CD14-positive monocyte (primary cell): ENCODE data around the gene DDX20. TPM values are rescaled to one million over a fixed set of nuclear protein-coding genes. Genes with fewer than 3 reads are reported as not detected.

ENCODE experiments used
- DNase-seq, 3 donors: peaks; one replicate each; pipeline ENCODE4 v3.0.0-alpha.2; 2011 to 2022
- H2AFZ ChIP-seq: 2 replicates; pipeline ENCODE4 v1.6.0; 2012; ENCODE audit warnings: mild to moderate bottlenecking, low read depth, low read length, inconsistent platforms; ENCODE audit not compliant: insufficient read depth, poor library complexity, severe bottlenecking
- H3K27ac ChIP-seq, 2 donors: 1 replicate in 1 of 2; 2 replicates in 1 of 2; pipeline ENCODE4 v1.5.1; 2012 to 2013; ENCODE audit warnings: low read length in 2 of 2, control low read depth in 1 of 2, inconsistent platforms in 1 of 2, low read depth in 1 of 2, mild to moderate bottlenecking in 1 of 2
- H3K27me3 ChIP-seq, 2 donors: one replicate each; pipeline versions ENCODE4 v1.6.0 to v1.6.1; 2011 to 2013; ENCODE audit warnings: low read length in 2 of 2; ENCODE audit not compliant: control insufficient read depth in 2 of 2, insufficient read depth in 2 of 2
- H3K36me3 ChIP-seq, 2 donors: replicated peaks in 1 of 2; 1 replicate in 1 of 2; 2 replicates in 1 of 2; pipeline versions ENCODE4 v1.5.1 to v1.6.1; 2012 to 2013; ENCODE audit warnings: low read length in 2 of 2, control low read depth in 1 of 2, inconsistent platforms in 1 of 2, mild to moderate bottlenecking in 1 of 2; ENCODE audit not compliant: insufficient read depth in 2 of 2, control insufficient read depth in 1 of 2
- H3K4me1 ChIP-seq, 2 donors: 1 replicate in 1 of 2; 2 replicates in 1 of 2; pipeline versions ENCODE4 v1.5.1 to v1.6.1; 2012 to 2013; ENCODE audit warnings: low read length in 2 of 2, control low read depth in 1 of 2, inconsistent platforms in 1 of 2, mild to moderate bottlenecking in 1 of 2, moderate library complexity in 1 of 2; ENCODE audit not compliant: insufficient read depth in 2 of 2, control insufficient read depth in 1 of 2
- H3K4me2 ChIP-seq: replicated peaks from 2 replicates; pipeline ENCODE3; 2012; ENCODE audit warnings: low read length, moderate library complexity, mild to moderate bottlenecking; ENCODE audit not compliant: poor library complexity, severe bottlenecking; ENCODE audit errors: extremely low read depth
- H3K4me3 ChIP-seq, 3 experiments: fragments of 200-600 bp in 1 of 3; sonication (generic) in 1 of 3; replicated peaks in 1 of 3; 1 replicate in 2 of 3; 2 replicates in 1 of 3; pipeline ENCODE4 v1.5.1; 2011 to 2013; ENCODE audit warnings: low read length in 3 of 3, mild to moderate bottlenecking in 3 of 3, control low read depth in 2 of 3, low read depth in 2 of 3, inconsistent platforms in 1 of 3, moderate library complexity in 1 of 3
- H3K79me2 ChIP-seq: 2 replicates; pipeline ENCODE4 v1.6.0; 2012; ENCODE audit warnings: mild to moderate bottlenecking, control low read depth, inconsistent platforms, low read length, moderate library complexity; ENCODE audit not compliant: insufficient read depth
- H3K9ac ChIP-seq: 2 replicates; pipeline ENCODE4 v1.6.0; 2017; ENCODE audit warnings: low read length, mild to moderate bottlenecking; ENCODE audit not compliant: insufficient read depth, poor library complexity, severe bottlenecking
- H3K9me3 ChIP-seq, 2 donors: replicated peaks in 1 of 2; 1 replicate in 1 of 2; 2 replicates in 1 of 2; pipeline versions ENCODE4 v1.5.1 to v1.6.1; 2012 to 2013; ENCODE audit warnings: low read length in 2 of 2, control low read depth in 1 of 2; ENCODE audit not compliant: control insufficient read depth in 1 of 2, insufficient read depth in 1 of 2
- H4K20me1 ChIP-seq: 2 replicates; pipeline ENCODE4 v1.6.0; 2012; ENCODE audit warnings: mild to moderate bottlenecking, low read length, control low read depth, moderate library complexity; ENCODE audit not compliant: insufficient read depth
- H3K27ac Mint-ChIP-seq, 7 donors: one replicate each; pipeline ENCODE4 v1.8.0; 2020; ENCODE audit warnings: mild to moderate bottlenecking in 7 of 7, mixed read lengths in 7 of 7, moderate library complexity in 6 of 7, inconsistent platforms in 2 of 7
- H3K27me3 Mint-ChIP-seq, 3 donors: one replicate each; pipeline ENCODE4 v1.8.0; 2021 to 2022; ENCODE audit warnings: low read depth in 3 of 3, mild to moderate bottlenecking in 3 of 3, mixed read lengths in 3 of 3, moderate library complexity in 3 of 3, inconsistent platforms in 1 of 3
- H3K36me3 Mint-ChIP-seq, 2 donors: one replicate each; pipeline ENCODE4 v1.8.0; 2020; ENCODE audit warnings: mixed read lengths in 2 of 2, inconsistent platforms in 1 of 2, mild to moderate bottlenecking in 1 of 2
- H3K4me1 Mint-ChIP-seq: one replicate; pipeline ENCODE4 v1.8.0; 2020; ENCODE audit warnings: mild to moderate bottlenecking, mixed read lengths
- H3K4me3 Mint-ChIP-seq, 2 donors: one replicate each; pipeline ENCODE4 v1.8.0; 2020; ENCODE audit warnings: mild to moderate bottlenecking in 2 of 2, mixed read lengths in 2 of 2, moderate library complexity in 1 of 2
- H3K9me3 Mint-ChIP-seq, 7 donors: one replicate each; pipeline ENCODE4 v1.8.0; 2020 to 2022; ENCODE audit warnings: mixed read lengths in 7 of 7, mild to moderate bottlenecking in 6 of 7, moderate library complexity in 6 of 7, inconsistent platforms in 2 of 7
- CTCF ChIP-seq: fragments of 200-600 bp; IDR thresholded peaks from one replicate; pipeline ENCODE4 v1.8.0; 2022; ENCODE audit warnings: antibody characterized with exemption, mild to moderate bottlenecking
- WGBS: methylation state at CpG from one replicate; pipeline ENCODE4 v1.1.5; 2013; ENCODE audit warnings: missing lambda C conversion rate; ENCODE audit not compliant: insufficient coverage; 5-methylcytosine and 5-hydroxymethylcytosine counted together
- intact Hi-C, 2 donors: fragments of 100-400 bp; cut with micrococcal nuclease; formaldehyde crosslinking; loops; one replicate each; pipeline versions ENCODE4 v1.15.0 to v1.15.1; 2023
- polyA plus RNA-seq, 3 donors: library from polyadenylated mRNA; depleted of rRNA in 1 of 3; unstranded in 2 of 3; stranded (reverse) in 1 of 3; fragments of 300-500 nt in 2 of 3; fragments of >200 nt in 1 of 3; fragmentation: Illumina TruSeq in 2 of 3; gene quantifications; 1 replicate in 2 of 3; 2 replicates in 1 of 3; pipeline ENCODE4 v1.2.3, GENCODE V29; 2012 to 2021

The DDX20 gene
- polyA plus RNA-seq, 3 donors: 3.1 to 4.1 (median 4.0) TPM

DNA sequence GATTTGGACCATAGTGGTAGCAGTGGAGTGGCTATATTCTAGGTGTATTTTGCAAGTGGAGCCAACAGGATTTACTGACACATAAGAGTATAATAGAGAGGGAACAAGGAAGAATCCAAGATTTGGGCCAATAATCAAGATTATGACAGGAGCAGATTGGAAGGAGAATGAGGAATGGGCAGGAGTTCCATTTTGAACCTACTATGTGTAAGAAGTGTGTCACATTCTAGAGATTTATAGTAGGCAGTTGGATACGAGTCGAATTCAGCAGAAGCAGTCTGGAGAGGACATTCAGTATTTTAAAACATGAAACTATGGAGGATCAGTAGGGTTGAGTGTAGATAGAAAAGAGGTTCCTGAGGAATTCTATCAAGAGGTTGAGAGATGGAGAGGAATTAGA, 38.3 kb upstream of the DDX20 start:
- Histone ChIP-seq H3K27me3 (no peaks in the 10 kb centered on the region), H2AFZ (no peak overlapping the region), H3K4me1 (peaks cover 12 to 26% of the 10 kb centered on the region in 2 donors), H3K4me3 (no peak overlapping the region), H3K79me2 (no peaks in the 10 kb centered on the region), H3K4me2 (no peak overlapping the region), H3K9ac (no peak overlapping the region), H4K20me1 (peaks cover 46% of the 10 kb centered on the region), H3K9me3 (no peaks in the 10 kb centered on the region), H3K27ac (no peak overlapping the region), H3K36me3 (peaks cover 12 to 30% of the 10 kb centered on the region in 2 donors)
- Mint-ChIP-seq H3K27ac (peak overlapping the region in 1 of 7 donors; percentile 18), H3K4me1 (peaks cover 26% of the 10 kb centered on the region), H3K36me3 (peaks cover 15 to 23% of the 10 kb centered on the region in 2 donors), H3K4me3 (no peak overlapping the region), H3K27me3 (peaks cover 0 to 5% (median 1%) of the 10 kb centered on the region in 3 donors), H3K9me3 (peaks cover 0 to 2% (median 0%) of the 10 kb centered on the region in 7 donors)
- 100% methylated on average over 2 of the region's 2 CpGs for WGBS
- no peak for TF ChIP-seq CTCF
- intact Hi-C loops: loop anchor here (2.0 to 5.0 kb wide), 3 partner anchors 29 to 50 kb away; no protein-coding TSS in a partner anchor
- no peak for DNase-seq

- Histone ChIP-seq H2AFZ (no peak overlapping the region), H3K4me1 (peaks cover 12 to 26% of the 10 kb centered on the region in 2 donors), H3K9ac (no peak overlapping the region), H3K36me3 (peaks cover under 1 to 20% of the 10 kb centered on the region in 2 donors), H3K4me2 (no peak overlapping the region), H4K20me1 (peaks cover 39% of the 10 kb centered on the region), H3K9me3 (no peaks in the 10 kb centered on the region), H3K27ac (no peak overlapping the region), H3K4me3 (no peak overlapping the region), H3K27me3 (no peaks in the 10 kb centered on the region), H3K79me2 (no peaks in the 10 kb centered on the region)
- H3K36me3 Mint-ChIP-seq: peaks cover 16 to 19% of the 10 kb centered on the region in 2 donors
- DNase-seq: no peak
- H3K27ac Mint-ChIP-seq: peak overlapping the region in 1 of 7 donors; percentile 5
- H3K4me1 Mint-ChIP-seq: peaks cover 34% of the 10 kb centered on the region
- no peak overlapping the region for H3K4me3 Mint-ChIP-seq
- peaks cover 0 to 5% (median 1%) of the 10 kb centered on the region in 3 donors for H3K27me3 Mint-ChIP-seq
- WGBS: 100% methylated on average over 1 of the region's 5 CpGs
- H3K9me3 Mint-ChIP-seq: peaks cover 0 to 2% (median 0%) of the 10 kb centered on the region in 7 donors
- no peak for TF ChIP-seq CTCF
- intact Hi-C loops: loop anchor here in 1 of 2 donors (5.0 kb wide), 2 partner anchors 33 to 48 kb away; no protein-coding TSS in a partner anchor
Observed at GRCh38 chr1:111719135-111719534, 36.6 kb upstream of the DDX20 start.
